GM06990 (cell line): ENCODE data around the gene NCS1.

Experiments
- DNase-seq: peaks from one replicate; pipeline ENCODE4 v3.0.0-alpha.2; 2011; ENCODE audit not compliant: insufficient read length; ENCODE audit errors: extremely low read depth
- H3K27me3 ChIP-seq: replicated peaks from 2 replicates; pipeline ENCODE4 v1.6.0; 2011; ENCODE audit warnings: low read length; ENCODE audit not compliant: control insufficient read depth, insufficient read depth
- H3K36me3 ChIP-seq: 2 replicates; pipeline ENCODE4 v1.5.1; 2011; ENCODE audit warnings: low read length; ENCODE audit not compliant: control insufficient read depth, insufficient read depth
- H3K4me3 ChIP-seq: replicated peaks from 2 replicates; pipeline ENCODE4 v1.5.1; 2011; ENCODE audit warnings: low read depth, mild to moderate bottlenecking, control low read depth, low read length
- CTCF ChIP-seq: IDR thresholded peaks from 2 replicates; pipeline ENCODE4 v1.5.1; 2011; ENCODE audit warnings: low read length, control low read depth, mild to moderate bottlenecking, inconsistent platforms; ENCODE audit not compliant: insufficient read depth, poor library complexity, severe bottlenecking

Gene NCS1

DNA sequence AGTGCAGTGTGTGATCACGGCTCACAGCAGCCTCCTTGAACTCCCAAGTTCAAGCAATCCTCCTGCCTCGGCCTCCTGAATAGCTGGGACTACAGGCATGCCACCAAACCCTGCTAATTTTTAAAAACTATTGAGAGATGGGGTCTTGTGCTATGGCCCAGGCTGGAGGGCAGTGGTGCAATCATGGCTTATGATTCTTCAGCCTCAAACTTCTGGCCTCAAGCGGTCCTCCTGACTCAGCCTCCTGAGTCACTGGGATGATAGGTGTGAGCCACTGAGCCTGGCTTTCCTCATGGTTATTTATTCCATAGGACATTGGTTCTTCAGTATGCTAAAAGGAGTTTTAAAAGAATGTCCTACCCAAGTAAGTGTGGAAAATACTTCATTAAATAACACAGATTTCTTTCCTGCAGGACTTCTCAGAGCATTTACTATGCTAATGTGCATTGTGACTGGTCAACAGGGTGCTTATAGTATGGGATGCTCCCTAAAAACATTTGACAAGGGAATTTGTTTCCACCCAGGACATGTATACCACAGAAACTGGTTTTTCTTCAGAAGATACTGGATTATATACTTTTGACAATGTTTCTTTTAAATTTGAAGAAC lies 11.2 kb upstream of the NCS1 start:
- no peak for DNase-seq
- no peaks in the 10 kb centered on the region; the same call in 1 of the 2 replicates for H3K27me3 ChIP-seq
- H3K4me3 ChIP-seq = no peak overlapping the region
- no peaks in the 10 kb centered on the region for H3K36me3 ChIP-seq
- TF ChIP-seq CTCF = no peak

DNA sequence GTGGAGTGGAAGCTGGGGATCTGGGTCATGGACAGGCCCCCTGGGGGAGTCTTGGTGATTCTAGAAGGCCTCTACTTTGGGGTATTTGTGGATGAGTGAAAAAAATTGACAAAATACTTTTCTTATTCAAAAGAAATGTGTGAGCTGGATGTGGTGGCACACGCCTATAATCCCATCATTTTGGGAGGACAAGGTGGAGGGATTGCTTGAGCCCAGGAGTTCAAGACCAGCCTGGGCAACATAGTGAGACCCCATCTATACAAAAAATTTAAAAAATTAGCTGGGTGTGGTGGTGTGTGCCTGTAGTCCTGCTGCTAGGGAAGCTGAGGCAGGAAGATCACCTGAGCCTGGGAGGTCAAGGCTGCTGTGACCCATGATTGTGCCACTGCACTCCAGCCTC lies 6.6 kb upstream of the NCS1 start:
- TF ChIP-seq CTCF = no peak
- no peaks in the 10 kb centered on the region for H3K36me3 ChIP-seq
- H3K27me3 ChIP-seq = no peaks in the 10 kb centered on the region; the same call in 1 of the 2 replicates
- no peak for DNase-seq
- no peak overlapping the region for H3K4me3 ChIP-seq

DNA sequence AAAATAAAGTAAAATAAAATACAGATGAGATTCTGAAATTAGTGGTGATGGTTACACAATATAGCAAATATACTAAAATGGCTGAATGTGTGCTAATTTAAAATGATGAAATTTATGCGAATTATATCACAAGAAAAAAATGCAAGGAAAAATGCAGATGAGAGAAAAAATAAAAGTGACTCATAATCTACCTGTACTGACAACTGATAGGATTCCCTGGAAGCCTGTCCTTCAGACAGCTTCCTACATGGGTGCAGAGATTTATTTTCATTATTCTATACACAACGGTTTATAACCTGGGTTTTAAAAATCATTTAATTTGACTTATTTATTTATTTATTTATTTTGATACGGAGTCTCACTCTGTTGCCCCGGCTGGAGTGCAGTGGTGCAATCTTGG lies 5.8 kb upstream of the NCS1 start:
- Histone ChIP-seq H3K4me3 (no peak overlapping the region), H3K36me3 (no peaks in the 10 kb centered on the region), H3K27me3 (peaks cover 3% of the 10 kb centered on the region; the same call in 1 of the 2 replicates)
- no peak for TF ChIP-seq CTCF
- DNase-seq = no peak

DNA sequence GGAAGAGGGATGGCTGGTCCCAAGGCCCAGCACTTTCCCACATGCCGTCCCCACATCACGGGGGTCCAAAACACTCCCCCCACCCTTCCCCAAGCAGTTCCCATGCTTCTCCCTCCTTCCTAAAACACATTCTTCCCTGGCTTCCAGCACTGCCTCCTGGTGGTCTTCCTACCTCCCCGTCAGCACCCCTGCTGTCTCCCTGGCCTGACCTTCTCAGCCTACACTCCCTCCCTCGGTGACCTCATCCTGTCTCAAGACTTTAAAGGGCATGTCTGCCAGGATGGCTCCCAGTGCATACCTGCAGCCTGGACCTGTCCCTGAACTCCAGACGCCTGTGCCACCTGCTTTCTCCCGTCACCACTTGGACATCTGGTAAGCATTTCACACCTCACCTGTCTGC lies 4.3 kb upstream of the NCS1 start:
- TF ChIP-seq CTCF = no peak
- no peak for DNase-seq
- Histone ChIP-seq H3K27me3 (peaks cover 3% of the 10 kb centered on the region; the same call in 1 of the 2 replicates), H3K4me3 (no peak overlapping the region), H3K36me3 (no peaks in the 10 kb centered on the region)

GRCh38 chr9:130171226-130172148 lies 717 bp upstream of the NCS1 start:
- TF ChIP-seq CTCF = no peak
- Histone ChIP-seq H3K36me3 (no peaks in the 10 kb centered on the region), H3K27me3 (peaks cover 6% of the 10 kb centered on the region), H3K4me3 (no peak overlapping the region)
- DNase-seq = no peak
